Panc1 (cell line): ENCODE data around the gene DYRK2. TPM values are rescaled to one million over a fixed set of nuclear protein-coding genes. Genes with fewer than 3 reads are reported as not detected.

ENCODE experiments used
- ATAC-seq: fragments of 200-7000 bp; cut with Tn5 transposase; 2 replicates; pipeline ENCODE4 v1.9.1; 2020; ENCODE audit warnings: mild to moderate bottlenecking, moderate library complexity
- BruUV-seq: library from RNA; stranded (reverse); fragments of 400-500 nt; replicated peaks from 2 replicates; lab custom pipeline; 2021; lab: Mats Ljungman, UMichigan
- CTCF ChIA-PET: fragments of 300-600 bp; sonication (Branson Sonifier 250); formaldehyde crosslinking; loops from one replicate; lab custom pipeline; 2022; ENCODE audit warnings: antibody characterized with exemption; lab: Charles Lee
- POLR2A ChIA-PET: fragments of 300-600 bp; sonication (Branson Sonifier 250); formaldehyde crosslinking; loops from one replicate; lab custom pipeline; 2022; ENCODE audit warnings: antibody characterized with exemption; lab: Charles Lee
- DNase-seq: peaks from one replicate; pipeline ENCODE4 v3.0.0-alpha.2; 2010; ENCODE audit warnings: low read depth, low spot score
- H3K27ac ChIP-seq: 2 replicates; pipeline ENCODE4 v1.5.1; 2011; ENCODE audit warnings: mild to moderate bottlenecking, low read length, inconsistent platforms
- H3K27me3 ChIP-seq: fragments of 200-500 bp; sonication (Bioruptor generic); 2 replicates; pipeline ENCODE4 v1.6.0; 2014; ENCODE audit warnings: low read length, inconsistent platforms; ENCODE audit not compliant: control insufficient read depth, insufficient read depth
- H3K36me3 ChIP-seq: fragments of 200-500 bp; sonication (Bioruptor generic); 2 replicates; pipeline ENCODE4 v1.5.1; 2014; ENCODE audit warnings: inconsistent platforms, mild to moderate bottlenecking, low read length, moderate library complexity; ENCODE audit not compliant: control insufficient read depth, insufficient read depth
- H3K4me1 ChIP-seq: 2 replicates; pipeline ENCODE4 v1.5.1; 2011; ENCODE audit warnings: inconsistent platforms, mild to moderate bottlenecking, low read length, moderate library complexity; ENCODE audit not compliant: control insufficient read depth, insufficient read depth
- H3K4me3 ChIP-seq, 2 experiments: 2 replicates each; pipeline ENCODE4 v1.5.1; 2011 to 2012; ENCODE audit warnings: low read depth in 2 of 2, low read length in 2 of 2, mild to moderate bottlenecking in 2 of 2, inconsistent platforms in 1 of 2, moderate library complexity in 1 of 2
- H3K9me3 ChIP-seq: fragments of 200-500 bp; sonication (Bioruptor generic); 2 replicates; pipeline ENCODE4 v1.5.1; 2014; ENCODE audit warnings: low read depth, mild to moderate bottlenecking, inconsistent platforms, low read length, moderate library complexity; ENCODE audit not compliant: control insufficient read depth, insufficient read depth
- CTCF ChIP-seq: fragments of 450-650 bp; IDR thresholded peaks from 2 replicates; pipeline ENCODE4 v1.5.1; 2017; ENCODE audit warnings: mild to moderate bottlenecking
- POLR2AphosphoS5 ChIP-seq: IDR thresholded peaks from 2 replicates; pipeline ENCODE4 v1.6.1; 2012; ENCODE audit warnings: mild to moderate bottlenecking, low read depth, low read length, moderate library complexity
- REST ChIP-seq, 2 experiments: IDR thresholded peaks; 2 replicates each; pipeline ENCODE4 v1.6.1; 2011 to 2012; ENCODE audit warnings: low read depth in 2 of 2, control low read depth in 1 of 2, low read length in 1 of 2, mild to moderate bottlenecking in 1 of 2, moderate library complexity in 1 of 2; ENCODE audit not compliant: insufficient read depth in 1 of 2
- SIN3A ChIP-seq: IDR thresholded peaks from 2 replicates; pipeline ENCODE4 v1.6.1; 2012; ENCODE audit warnings: low read depth, mild to moderate bottlenecking, low read length, moderate library complexity, borderline replicate concordance; ENCODE audit not compliant: insufficient read depth
- TCF7L2 ChIP-seq: IDR thresholded peaks from 2 replicates; pipeline ENCODE4 v1.6.1; 2011; ENCODE audit warnings: mild to moderate bottlenecking, low read depth, low read length, inconsistent platforms
- in situ Hi-C: cut with HindIII; loops from 2 replicates; pipeline ENCODE4 v1.10.0; 2016; ENCODE audit warnings: low sequenced_read_pairs, low pct_unique_long_range_greater_than_20kb
- intact Hi-C: fragments of 100-400 bp; cut with micrococcal nuclease; formaldehyde crosslinking; loops from one replicate; pipeline ENCODE4 v1.10.0; 2022; ENCODE audit not compliant: unreplicated experiment
- total RNA-seq: library from RNA; stranded (reverse); gene quantifications from one replicate; pipeline ENCODE4 v1.2.1, GENCODE V29; 2021; ENCODE audit not compliant: unreplicated experiment

DYRK2 gene
- total RNA-seq, 1 experiment from 2014 or later = 9.9 TPM

GRCh38 chr12:67693894-67694293 is 45.3 kb downstream of the DYRK2 start:
- CTCF ChIA-PET = no interaction called here
- Histone ChIP-seq H3K4me3 (no peak overlapping the region), H3K27ac (no peak overlapping the region), H3K9me3 (no peaks in the 10 kb centered on the region), H3K27me3 (no peaks in the 10 kb centered on the region; the same call in 1 of the 2 replicates), H3K4me1 (no peaks in the 10 kb centered on the region), H3K36me3 (no peaks in the 10 kb centered on the region)
- no peak for TF ChIP-seq CTCF
- TF ChIP-seq REST (IDR thresholded peaks at IDR 0.05; ENCODE audit: insufficient read depth in 1 of 2, low read depth in 2 of 2, low read length in 1 of 2) = no peak
- TF ChIP-seq POLR2AphosphoS5 = no peak
- TF ChIP-seq SIN3A = no peak
- TF ChIP-seq TCF7L2 = no peak
- no peak for DNase-seq
- intact Hi-C loops (no loop called here), in situ Hi-C loops (no loop called here)
- BruUV-seq = no TSS peak
- POLR2A ChIA-PET = no interaction called here
- no peak for ATAC-seq

- Histone ChIP-seq H3K36me3 (no peaks in the 10 kb centered on the region), H3K4me3 (no peak overlapping the region), H3K4me1 (no peaks in the 10 kb centered on the region), H3K27ac (no peak overlapping the region), H3K9me3 (no peaks in the 10 kb centered on the region), H3K27me3 (no peaks in the 10 kb centered on the region; the same call in 1 of the 2 replicates)
- intact Hi-C loops = no loop called here
- TF ChIP-seq REST (IDR thresholded peaks at IDR 0.05; ENCODE audit: insufficient read depth in 1 of 2, low read depth in 2 of 2, low read length in 1 of 2) = no peak
- no peak for TF ChIP-seq SIN3A
- TF ChIP-seq CTCF = no peak
- TF ChIP-seq POLR2AphosphoS5 = no peak
- ATAC-seq = no peak
- no peak for DNase-seq
- in situ Hi-C loops = no loop called here
- ChIA-PET CTCF (no interaction called here), POLR2A (no interaction called here)
- BruUV-seq = no TSS peak
Measured at GRCh38 chr12:67694306-67694900, 45.9 kb downstream of the DYRK2 start.
